GM12891 (cell line): ENCODE measurements around the gene CCR7.
A peak's percentile ranks its signal among the peaks of the same experiment; 100 is the strongest.

Source experiments
- PAX5 ChIP-seq: IDR thresholded peaks from 2 replicates; pipeline ENCODE4 v1.6.1; 2011; ENCODE audit warnings: low read length, moderate library complexity, mild to moderate bottlenecking; ENCODE audit not compliant: insufficient read depth, severe bottlenecking
- POLR2A ChIP-seq: IDR thresholded peaks from 2 replicates; pipeline ENCODE4 v1.6.1; 2011; ENCODE audit warnings: low read depth, low read length, control low read depth
- POLR2AphosphoS5 ChIP-seq: IDR thresholded peaks from 2 replicates; pipeline ENCODE4 v1.6.1; 2011; ENCODE audit warnings: low read depth, low read length, control low read depth
- SPI1 ChIP-seq: IDR thresholded peaks from 2 replicates; pipeline ENCODE4 v1.6.1; 2011; ENCODE audit warnings: low read depth, low read length, control low read depth
- TAF1 ChIP-seq: IDR thresholded peaks from 2 replicates; pipeline ENCODE4 v1.6.1; 2011; ENCODE audit warnings: low read depth, low read length, control low read depth

DNA sequence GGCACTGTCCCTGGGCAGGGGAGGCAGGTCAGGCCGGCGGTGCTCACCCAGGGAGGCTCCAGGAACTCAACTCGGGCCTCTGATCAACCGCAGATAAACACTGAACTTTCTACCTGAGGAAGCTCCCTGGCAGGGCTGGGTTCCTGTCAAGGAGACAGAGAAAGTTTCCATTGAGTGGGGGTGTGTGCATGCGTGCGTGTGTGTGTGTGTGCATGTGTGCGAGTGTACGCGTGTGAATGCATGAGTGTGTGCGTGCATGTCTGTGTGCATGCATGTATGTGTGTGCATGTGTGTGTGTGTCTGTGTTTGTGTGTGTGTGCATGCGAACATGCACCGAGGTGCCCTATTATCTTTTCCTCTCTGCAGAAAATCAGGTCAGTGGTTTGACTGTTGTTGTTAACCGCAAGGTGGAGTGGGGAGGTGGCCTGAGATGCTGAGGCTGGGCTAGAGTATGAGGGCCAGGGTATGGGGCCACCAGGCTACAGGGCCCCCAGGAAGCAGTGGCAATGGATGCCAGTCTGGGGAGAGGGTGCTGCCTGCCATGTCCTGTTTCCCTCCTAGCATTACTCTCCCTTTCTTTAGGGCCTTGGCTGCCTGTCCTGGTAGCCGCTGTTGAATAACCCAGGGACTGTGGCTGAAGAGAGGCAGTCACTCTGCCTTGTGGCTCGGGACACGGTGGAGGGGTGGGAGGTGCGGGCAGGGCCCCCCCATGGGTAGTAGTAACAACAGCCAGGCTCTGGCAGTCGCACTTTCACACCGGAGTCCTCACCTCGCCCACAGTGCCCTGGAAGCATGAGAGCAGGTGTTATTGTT lies 24.0 kb downstream of the CCR7 start:
- TF ChIP-seq POLR2AphosphoS5 (peak; percentile 36; the same call in 1 of the 2 replicates), POLR2A (no peak), TAF1 (no peak), SPI1 (no peak), PAX5 (no peak)
